Measurements from ENCODE around the gene PLEKHG5. TPM values are rescaled to one million over a fixed set of nuclear protein-coding genes. Genes with fewer than 3 reads are reported as not detected.

Gene PLEKHG5
- total and polyA plus RNA-seq, 2 donors (not counting 1 experiment from before 2014, with no cell fraction given): 0.42 to 3.3 TPM

- Histone ChIP-seq H3K9ac (ENCODE audit: insufficient read depth, low read length) (no peak overlapping the region), H2AFZ (ENCODE audit: low read length) (no peak overlapping the region), H4K20me1 (ENCODE audit: control insufficient read depth, extremely low read depth, insufficient read depth, low read length) (no peaks in the 10 kb centered on the region), H3K4me3 (replicated peaks in 1 of 4; ENCODE audit: control extremely low read depth in 1 of 4, insufficient read depth in 1 of 4, low read depth in 3 of 4, low read length in 4 of 4) (no peak overlapping the region), H3K27ac (ENCODE audit: insufficient read depth, low read length) (no peak overlapping the region), H3K36me3 (ENCODE audit: control insufficient read depth, insufficient read depth, low read length) (no peaks in the 10 kb centered on the region), H3K4me1 (ENCODE audit: control insufficient read depth, extremely low read depth, insufficient read depth, low read length) (no peaks in the 10 kb centered on the region), H3K27me3 (ENCODE audit: control insufficient read depth, insufficient read depth, low read length) (peaks cover 55% of the 10 kb centered on the region), H3K9me3 (ENCODE audit: control insufficient read depth, insufficient read depth, low read depth, low read length) (no peaks in the 10 kb centered on the region), H3K79me2 (ENCODE audit: control insufficient read depth, insufficient read depth, low read length) (no peaks in the 10 kb centered on the region), H3K4me2 (ENCODE audit: extremely low read depth, insufficient read depth, low read length) (no peak overlapping the region)
- DNase-seq (ENCODE audit: low read depth in 2 of 2): peak in 1 of 2 donors; percentile 68
- TF ChIP-seq, protein P1, sequence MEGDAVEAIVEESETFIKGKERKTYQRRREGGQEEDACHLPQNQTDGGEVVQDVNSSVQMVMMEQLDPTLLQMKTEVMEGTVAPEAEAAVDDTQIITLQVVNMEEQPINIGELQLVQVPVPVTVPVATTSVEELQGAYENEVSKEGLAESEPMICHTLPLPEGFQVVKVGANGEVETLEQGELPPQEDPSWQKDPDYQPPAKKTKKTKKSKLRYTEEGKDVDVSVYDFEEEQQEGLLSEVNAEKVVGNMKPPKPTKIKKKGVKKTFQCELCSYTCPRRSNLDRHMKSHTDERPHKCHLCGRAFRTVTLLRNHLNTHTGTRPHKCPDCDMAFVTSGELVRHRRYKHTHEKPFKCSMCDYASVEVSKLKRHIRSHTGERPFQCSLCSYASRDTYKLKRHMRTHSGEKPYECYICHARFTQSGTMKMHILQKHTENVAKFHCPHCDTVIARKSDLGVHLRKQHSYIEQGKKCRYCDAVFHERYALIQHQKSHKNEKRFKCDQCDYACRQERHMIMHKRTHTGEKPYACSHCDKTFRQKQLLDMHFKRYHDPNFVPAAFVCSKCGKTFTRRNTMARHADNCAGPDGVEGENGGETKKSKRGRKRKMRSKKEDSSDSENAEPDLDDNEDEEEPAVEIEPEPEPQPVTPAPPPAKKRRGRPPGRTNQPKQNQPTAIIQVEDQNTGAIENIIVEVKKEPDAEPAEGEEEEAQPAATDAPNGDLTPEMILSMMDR (conservative IDR thresholded peaks at IDR 0.05 in 1 of 2, IDR thresholded peaks at IDR 0.05 in 1 of 2; ENCODE audit: low read depth in 1 of 2, low read length in 2 of 2): peak; percentile 24 to 58
- TF ChIP-seq EZH2 (IDR thresholded peaks at IDR 0.05; ENCODE audit: low read length, missing control alignments): no peak
These were observed 68.0 kb downstream of the PLEKHG5 start for GRCh38 chr1:6423321-6423999.

DNA sequence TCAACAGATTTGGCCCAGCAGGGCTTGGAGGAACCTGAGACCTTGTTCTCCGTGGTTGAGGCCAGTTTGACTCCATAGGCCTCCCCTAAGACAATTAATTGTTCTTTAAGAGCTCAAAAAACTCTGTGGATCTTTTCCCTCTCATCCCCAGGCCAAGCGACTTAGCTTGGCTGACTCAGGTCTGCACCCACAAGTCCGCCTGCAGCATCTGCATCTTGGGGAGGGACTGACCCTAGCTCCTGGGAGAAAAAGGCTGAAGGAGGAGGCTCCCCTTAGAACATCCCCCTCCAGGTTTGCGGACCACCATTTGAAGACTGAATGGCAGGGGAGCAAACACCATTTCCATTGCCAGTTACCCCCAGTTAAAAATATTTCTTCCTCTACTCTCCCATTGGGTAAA is 70.2 kb downstream of the PLEKHG5 start:
- TF ChIP-seq, protein P1 (conservative IDR thresholded peaks at IDR 0.05 in 1 of 2, IDR thresholded peaks at IDR 0.05 in 1 of 2; ENCODE audit: low read depth in 1 of 2, low read length in 2 of 2): no peak
- no peak for TF ChIP-seq EZH2 (IDR thresholded peaks at IDR 0.05; ENCODE audit: low read length, missing control alignments)
- no peak overlapping the region for H3K4me3 ChIP-seq (replicated peaks in 1 of 4; ENCODE audit: control extremely low read depth in 1 of 4, insufficient read depth in 1 of 4, low read depth in 3 of 4, low read length in 4 of 4)
- no peaks in the 10 kb centered on the region for H3K79me2 ChIP-seq (ENCODE audit: control insufficient read depth, insufficient read depth, low read length)
- no peaks in the 10 kb centered on the region for H3K36me3 ChIP-seq (ENCODE audit: control insufficient read depth, insufficient read depth, low read length)
- DNase-seq (ENCODE audit: low read depth in 2 of 2): no peak
- no peaks in the 10 kb centered on the region for H3K4me1 ChIP-seq (ENCODE audit: control insufficient read depth, extremely low read depth, insufficient read depth, low read length)
- H4K20me1 ChIP-seq (ENCODE audit: control insufficient read depth, extremely low read depth, insufficient read depth, low read length): no peaks in the 10 kb centered on the region
- H3K27me3 ChIP-seq (ENCODE audit: control insufficient read depth, insufficient read depth, low read length): peaks cover 70% of the 10 kb centered on the region
- H2AFZ ChIP-seq (ENCODE audit: low read length): no peak overlapping the region
- no peak overlapping the region for H3K9ac ChIP-seq (ENCODE audit: insufficient read depth, low read length)
- no peak overlapping the region for H3K27ac ChIP-seq (ENCODE audit: insufficient read depth, low read length)
- no peaks in the 10 kb centered on the region for H3K9me3 ChIP-seq (ENCODE audit: control insufficient read depth, insufficient read depth, low read depth, low read length)
- H3K4me2 ChIP-seq (ENCODE audit: extremely low read depth, insufficient read depth, low read length): no peak overlapping the region

GRCh38 chr1:6420454-6421042 is 70.9 kb downstream of the PLEKHG5 start:
- DNase-seq (ENCODE audit: low read depth in 2 of 2): no peak
- Histone ChIP-seq H2AFZ (ENCODE audit: low read length) (no peak overlapping the region), H3K9me3 (ENCODE audit: control insufficient read depth, insufficient read depth, low read depth, low read length) (no peaks in the 10 kb centered on the region), H3K27ac (ENCODE audit: insufficient read depth, low read length) (no peak overlapping the region), H3K4me1 (ENCODE audit: control insufficient read depth, extremely low read depth, insufficient read depth, low read length) (no peaks in the 10 kb centered on the region), H3K27me3 (ENCODE audit: control insufficient read depth, insufficient read depth, low read length) (peaks cover 69% of the 10 kb centered on the region), H3K36me3 (ENCODE audit: control insufficient read depth, insufficient read depth, low read length) (no peaks in the 10 kb centered on the region), H3K9ac (ENCODE audit: insufficient read depth, low read length) (no peak overlapping the region), H3K4me2 (ENCODE audit: extremely low read depth, insufficient read depth, low read length) (no peak overlapping the region), H4K20me1 (ENCODE audit: control insufficient read depth, extremely low read depth, insufficient read depth, low read length) (no peaks in the 10 kb centered on the region), H3K79me2 (ENCODE audit: control insufficient read depth, insufficient read depth, low read length) (no peaks in the 10 kb centered on the region), H3K4me3 (replicated peaks in 1 of 4; ENCODE audit: control extremely low read depth in 1 of 4, insufficient read depth in 1 of 4, low read depth in 3 of 4, low read length in 4 of 4) (no peak overlapping the region)
- TF ChIP-seq, protein P1 (conservative IDR thresholded peaks at IDR 0.05 in 1 of 2, IDR thresholded peaks at IDR 0.05 in 1 of 2; ENCODE audit: low read depth in 1 of 2, low read length in 2 of 2): no peak
- TF ChIP-seq EZH2 (IDR thresholded peaks at IDR 0.05; ENCODE audit: low read length, missing control alignments): peak; percentile 71
